Measurements from ENCODE around the gene ARID3B. TPM values are rescaled to one million over a fixed set of nuclear protein-coding genes. Genes with fewer than 3 reads are reported as not detected.

ARID3B gene
- total and polyA plus RNA-seq, 9 donors = 1.2 to 4.9 (median 2.7) TPM

DNA sequence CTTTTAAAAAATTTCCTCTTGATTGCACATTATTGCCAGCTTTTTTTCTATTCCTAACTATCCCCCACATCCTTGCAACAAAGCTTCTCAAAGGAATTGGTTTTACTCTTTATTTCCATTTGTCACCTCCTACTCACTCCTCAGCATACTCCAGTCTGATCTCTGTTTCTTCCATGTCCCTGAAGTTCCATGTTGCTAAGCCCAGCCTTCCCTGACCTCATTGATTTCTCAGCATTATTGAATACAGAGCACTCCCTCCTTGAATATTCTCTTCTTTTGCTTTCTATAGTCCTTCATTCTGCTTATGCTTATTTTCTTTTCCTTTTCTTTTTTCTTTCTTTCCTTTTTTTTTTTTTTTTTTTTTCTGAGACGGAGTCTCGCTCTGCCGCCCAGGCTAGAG, 10.7 kb downstream of the ARID3B start:
- intact Hi-C loops (cut with DNase I) = no loop called here
- DNase-seq = no peak

DNA sequence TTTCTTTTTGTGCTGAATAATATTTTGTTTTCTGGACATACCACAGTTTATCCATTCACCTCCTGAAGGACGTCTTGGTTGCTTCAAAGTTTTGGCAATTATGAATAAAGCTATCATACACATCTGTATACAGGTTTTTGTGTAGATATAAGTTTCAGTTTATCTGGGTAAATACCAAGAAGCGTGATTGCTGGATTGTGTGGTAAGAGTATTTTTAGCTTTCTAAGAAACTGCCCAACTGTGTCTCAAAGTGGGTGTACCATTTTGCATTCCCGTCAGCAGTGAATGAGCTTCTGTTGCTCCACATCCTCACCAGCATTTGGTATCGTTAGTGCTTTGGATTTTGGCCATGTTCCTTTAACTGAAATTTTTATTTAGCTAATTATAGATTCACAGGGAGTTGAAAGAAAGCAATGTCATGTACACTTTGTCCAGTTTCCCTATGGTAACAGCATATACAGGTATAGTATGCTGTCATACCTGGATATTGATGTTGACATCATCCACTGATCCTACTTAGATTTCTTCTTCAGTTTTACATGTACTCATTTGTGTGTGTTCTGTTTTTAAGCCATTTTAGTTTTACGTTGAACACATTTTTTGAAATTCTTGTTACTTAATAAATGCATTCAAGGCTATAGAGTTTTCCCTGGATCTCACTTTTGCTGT, 11.9 kb downstream of the ARID3B start:
- no peak overlapping the region for H3K27ac ChIP-seq
- intact Hi-C loops (cut with DNase I) = no loop called here
- H3K27me3 ChIP-seq = no peaks in the 10 kb centered on the region
- DNase-seq = no peak
- TF ChIP-seq EP300 (IDR thresholded peaks at IDR 0.05) (no peak), POLR2A (IDR thresholded peaks at IDR 0.05) (no peak)
- TF ChIP-seq, protein P1, sequence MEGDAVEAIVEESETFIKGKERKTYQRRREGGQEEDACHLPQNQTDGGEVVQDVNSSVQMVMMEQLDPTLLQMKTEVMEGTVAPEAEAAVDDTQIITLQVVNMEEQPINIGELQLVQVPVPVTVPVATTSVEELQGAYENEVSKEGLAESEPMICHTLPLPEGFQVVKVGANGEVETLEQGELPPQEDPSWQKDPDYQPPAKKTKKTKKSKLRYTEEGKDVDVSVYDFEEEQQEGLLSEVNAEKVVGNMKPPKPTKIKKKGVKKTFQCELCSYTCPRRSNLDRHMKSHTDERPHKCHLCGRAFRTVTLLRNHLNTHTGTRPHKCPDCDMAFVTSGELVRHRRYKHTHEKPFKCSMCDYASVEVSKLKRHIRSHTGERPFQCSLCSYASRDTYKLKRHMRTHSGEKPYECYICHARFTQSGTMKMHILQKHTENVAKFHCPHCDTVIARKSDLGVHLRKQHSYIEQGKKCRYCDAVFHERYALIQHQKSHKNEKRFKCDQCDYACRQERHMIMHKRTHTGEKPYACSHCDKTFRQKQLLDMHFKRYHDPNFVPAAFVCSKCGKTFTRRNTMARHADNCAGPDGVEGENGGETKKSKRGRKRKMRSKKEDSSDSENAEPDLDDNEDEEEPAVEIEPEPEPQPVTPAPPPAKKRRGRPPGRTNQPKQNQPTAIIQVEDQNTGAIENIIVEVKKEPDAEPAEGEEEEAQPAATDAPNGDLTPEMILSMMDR (IDR thresholded peaks at IDR 0.05) = no peak
- H3K4me1 ChIP-seq (ENCODE audit: insufficient read depth) = no peaks in the 10 kb centered on the region
- WGBS, 3 donors = 86 to 91% (median 87%) methylated on average over 5 of the region's 5 CpGs
- no peaks in the 10 kb centered on the region for H3K36me3 ChIP-seq
- H3K4me3 ChIP-seq = no peak overlapping the region
- H3K9me3 ChIP-seq = no peaks in the 10 kb centered on the region

More for the DNA sequence above, 10.7 kb downstream of the ARID3B start:
- Histone ChIP-seq H3K36me3 (no peaks in the 10 kb centered on the region), H3K27ac (no peak overlapping the region), H3K4me3 (no peak overlapping the region), H3K4me1 (ENCODE audit: insufficient read depth) (no peaks in the 10 kb centered on the region), H3K27me3 (no peaks in the 10 kb centered on the region), H3K9me3 (no peaks in the 10 kb centered on the region)
- TF ChIP-seq, protein P1 (IDR thresholded peaks at IDR 0.05) = no peak
- TF ChIP-seq EP300 (IDR thresholded peaks at IDR 0.05) = no peak
- TF ChIP-seq POLR2A (IDR thresholded peaks at IDR 0.05) = no peak
- WGBS, 3 donors = 94 to 100% (median 98%) methylated on average over 3 of the region's 3 CpGs

DNA sequence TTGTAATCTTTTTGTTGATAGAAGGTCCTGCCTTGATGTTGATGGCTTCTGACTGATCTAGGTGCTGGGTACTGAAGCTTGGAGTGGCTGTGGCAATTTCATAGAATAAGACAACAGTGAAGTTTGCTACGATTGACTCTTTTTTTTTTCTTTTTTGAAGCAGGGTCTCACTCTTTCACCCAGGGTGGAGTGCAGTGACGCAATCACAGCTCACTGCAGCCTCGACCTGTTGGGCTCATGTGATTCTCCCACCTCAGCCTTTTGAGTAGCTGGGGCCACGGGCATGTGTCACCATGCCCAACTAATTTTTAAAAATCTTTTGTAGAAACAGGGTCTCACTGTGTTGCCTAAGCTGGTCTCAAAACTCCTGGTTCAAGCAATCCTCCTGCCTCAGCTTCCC, 14.2 kb downstream of the ARID3B start:
- Histone ChIP-seq H3K27me3 (no peaks in the 10 kb centered on the region), H3K9me3 (no peaks in the 10 kb centered on the region), H3K27ac (no peak overlapping the region), H3K4me3 (no peak overlapping the region), H3K4me1 (ENCODE audit: insufficient read depth) (no peaks in the 10 kb centered on the region), H3K36me3 (no peaks in the 10 kb centered on the region)
- no peak for DNase-seq
- 83 to 90% (median 88%) methylated on average over 4 of the region's 4 CpGs for WGBS, 3 donors
- intact Hi-C loops (cut with DNase I) = no loop called here
- TF ChIP-seq EP300 (IDR thresholded peaks at IDR 0.05) (no peak), POLR2A (IDR thresholded peaks at IDR 0.05) (no peak)
- TF ChIP-seq, protein P1 (IDR thresholded peaks at IDR 0.05) = no peak

DNA sequence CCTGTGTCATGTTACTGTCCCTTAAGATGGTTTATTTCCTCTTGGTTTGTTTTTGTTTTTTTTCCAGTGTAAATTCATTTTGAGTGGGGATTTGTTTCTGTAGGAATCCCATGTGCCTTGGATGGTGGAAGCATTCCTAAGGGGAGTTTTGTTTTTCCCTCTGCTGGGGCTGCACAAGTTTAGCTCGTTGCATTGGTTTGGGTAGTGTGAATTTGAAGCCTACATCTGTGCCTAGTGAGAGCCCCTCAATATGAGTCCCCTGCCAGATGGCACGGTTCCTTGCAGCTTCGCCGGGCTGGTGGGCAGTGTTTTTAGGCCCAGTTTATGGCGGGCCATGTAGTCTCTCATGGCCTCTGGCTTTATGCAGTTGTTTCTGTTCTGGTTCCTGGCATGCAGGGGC, 17.7 kb downstream of the ARID3B start:
- Histone ChIP-seq H3K36me3 (no peaks in the 10 kb centered on the region), H3K27ac (no peak overlapping the region), H3K9me3 (no peaks in the 10 kb centered on the region), H3K4me3 (no peak overlapping the region), H3K4me1 (ENCODE audit: insufficient read depth) (no peaks in the 10 kb centered on the region), H3K27me3 (no peaks in the 10 kb centered on the region)
- no peak for DNase-seq
- WGBS, 3 donors = 86 to 90% (median 87%) methylated on average over 5 of the region's 5 CpGs
- intact Hi-C loops (cut with DNase I) = no loop called here
- TF ChIP-seq EP300 (IDR thresholded peaks at IDR 0.05) (no peak), POLR2A (IDR thresholded peaks at IDR 0.05) (no peak)
- TF ChIP-seq, protein P1 (IDR thresholded peaks at IDR 0.05) = no peak
